HG02970 (cell line): ENCODE results near the gene GRIN2D.

Source experiments
- ATAC-seq: cut with Tn5 transposase; IDR thresholded peaks from one replicate; pipeline ENCODE4 v1.9.1; 2021; ENCODE audit warnings: mild to moderate bottlenecking, moderate library complexity, moderate number of reproducible peaks; ENCODE audit not compliant: unreplicated experiment, low FRiP score

The GRIN2D gene

GRCh38 chr19:48428670-48429069, 35.2 kb downstream of the GRIN2D start:
- no peak for ATAC-seq

DNA sequence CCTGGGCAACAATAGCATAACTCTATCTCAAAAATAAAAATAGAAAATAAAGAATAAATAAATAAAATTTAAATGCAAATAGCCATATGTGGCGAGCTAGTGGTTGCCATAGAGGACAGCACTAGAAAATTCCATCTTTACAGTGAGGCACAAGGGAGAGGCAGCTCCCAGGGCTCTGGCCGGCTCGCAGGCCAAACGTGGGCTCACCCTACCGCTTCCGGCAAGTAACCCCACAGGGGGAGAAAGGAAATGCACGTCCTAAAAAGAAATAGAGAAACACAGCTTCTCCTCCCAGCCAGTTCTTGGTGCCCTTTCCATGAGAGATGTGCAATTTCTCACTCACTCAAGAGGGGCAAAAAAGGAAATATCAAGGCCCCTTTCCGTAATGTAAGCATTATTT, 39.9 kb downstream of the GRIN2D start:
- no peak for ATAC-seq

- no peak for ATAC-seq
Measured at GRCh38 chr19:48436586-48436985, 43.1 kb downstream of the GRIN2D start.

- ATAC-seq: no peak
Measured at GRCh38 chr19:48441360-48442050, 48.0 kb downstream of the GRIN2D start.

DNA sequence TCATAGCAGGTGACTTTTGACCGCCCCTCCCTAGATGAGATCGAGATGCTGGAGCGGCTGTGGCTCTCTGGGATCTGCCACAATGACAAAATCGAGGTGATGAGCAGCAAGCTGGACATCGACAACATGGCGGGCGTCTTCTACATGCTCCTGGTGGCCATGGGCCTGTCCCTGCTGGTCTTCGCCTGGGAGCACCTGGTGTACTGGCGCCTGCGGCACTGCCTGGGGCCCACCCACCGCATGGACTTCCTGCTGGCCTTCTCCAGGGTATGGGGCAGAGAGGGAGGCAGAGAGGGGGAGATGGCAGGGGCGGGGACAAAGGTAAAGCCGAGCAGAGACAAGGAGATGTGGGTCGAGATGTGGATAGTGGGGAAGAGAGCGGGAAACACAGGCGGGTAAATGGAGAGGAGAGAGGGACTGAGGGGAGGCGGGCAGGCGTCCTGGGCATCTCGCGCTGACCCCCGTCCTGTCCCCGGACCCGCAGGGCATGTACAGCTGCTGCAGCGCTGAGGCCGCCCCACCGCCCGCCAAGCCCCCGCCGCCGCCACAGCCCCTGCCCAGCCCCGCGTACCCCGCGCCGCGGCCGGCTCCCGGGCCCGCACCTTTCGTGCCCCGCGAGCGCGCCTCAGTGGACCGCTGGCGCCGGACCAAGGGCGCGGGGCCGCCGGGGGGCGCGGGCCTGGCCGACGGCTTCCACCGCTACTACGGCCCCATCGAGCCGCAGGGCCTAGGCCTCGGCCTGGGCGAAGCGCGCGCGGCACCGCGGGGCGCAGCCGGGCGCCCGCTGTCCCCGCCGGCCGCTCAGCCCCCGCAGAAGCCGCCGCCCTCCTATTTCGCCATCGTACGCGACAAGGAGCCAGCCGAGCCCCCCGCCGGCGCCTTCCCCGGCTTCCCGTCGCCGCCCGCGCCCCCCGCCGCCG, 48.9 kb downstream of the GRIN2D start:
- no peak for ATAC-seq

DNA sequence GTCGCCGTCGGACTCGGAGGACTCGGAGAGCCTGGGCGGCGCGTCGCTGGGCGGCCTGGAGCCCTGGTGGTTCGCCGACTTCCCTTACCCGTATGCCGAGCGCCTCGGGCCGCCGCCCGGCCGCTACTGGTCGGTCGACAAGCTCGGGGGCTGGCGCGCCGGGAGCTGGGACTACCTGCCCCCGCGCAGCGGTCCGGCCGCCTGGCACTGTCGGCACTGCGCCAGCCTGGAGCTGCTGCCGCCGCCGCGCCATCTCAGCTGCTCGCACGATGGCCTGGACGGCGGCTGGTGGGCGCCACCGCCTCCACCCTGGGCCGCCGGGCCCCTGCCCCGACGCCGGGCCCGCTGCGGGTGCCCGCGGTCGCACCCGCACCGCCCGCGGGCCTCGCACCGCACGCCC, 49.8 kb downstream of the GRIN2D start:
- no peak for ATAC-seq
